T-helper 1 cell treated with Interleukin-12 subunit alpha and Interleukin-12 subunit beta and Interleukin-4 antibody, amounts not matched to agents 30 μg/mL and 1 μg/mL, for 36 hours (primary cell): ENCODE measurements around the gene ZNF697.
"Not testable (repeated sequence)": the region's sequence is repeated elsewhere in the genome, so short reads cannot be mapped to it uniquely, and the experiment has no call there.

ENCODE experiments used
- H3K27ac Mint-ChIP-seq: one replicate; pipeline ENCODE4 v1.8.0; 2021; ENCODE audit warnings: mild to moderate bottlenecking, mixed read lengths
- H3K27me3 Mint-ChIP-seq: one replicate; pipeline ENCODE4 v1.8.0; 2021; ENCODE audit warnings: low read depth, mixed read lengths
- H3K36me3 Mint-ChIP-seq: one replicate; pipeline ENCODE4 v1.8.0; 2021; ENCODE audit warnings: low read depth, mixed read lengths
- H3K4me1 Mint-ChIP-seq: one replicate; pipeline ENCODE4 v1.8.0; 2021; ENCODE audit warnings: low read depth, mixed read lengths
- H3K4me3 Mint-ChIP-seq: one replicate; pipeline ENCODE4 v1.8.0; 2021; ENCODE audit warnings: mild to moderate bottlenecking, moderate library complexity, mixed read lengths
- H3K9me3 Mint-ChIP-seq: one replicate; pipeline ENCODE4 v1.8.0; 2021; ENCODE audit warnings: mixed read lengths

Gene ZNF697

DNA sequence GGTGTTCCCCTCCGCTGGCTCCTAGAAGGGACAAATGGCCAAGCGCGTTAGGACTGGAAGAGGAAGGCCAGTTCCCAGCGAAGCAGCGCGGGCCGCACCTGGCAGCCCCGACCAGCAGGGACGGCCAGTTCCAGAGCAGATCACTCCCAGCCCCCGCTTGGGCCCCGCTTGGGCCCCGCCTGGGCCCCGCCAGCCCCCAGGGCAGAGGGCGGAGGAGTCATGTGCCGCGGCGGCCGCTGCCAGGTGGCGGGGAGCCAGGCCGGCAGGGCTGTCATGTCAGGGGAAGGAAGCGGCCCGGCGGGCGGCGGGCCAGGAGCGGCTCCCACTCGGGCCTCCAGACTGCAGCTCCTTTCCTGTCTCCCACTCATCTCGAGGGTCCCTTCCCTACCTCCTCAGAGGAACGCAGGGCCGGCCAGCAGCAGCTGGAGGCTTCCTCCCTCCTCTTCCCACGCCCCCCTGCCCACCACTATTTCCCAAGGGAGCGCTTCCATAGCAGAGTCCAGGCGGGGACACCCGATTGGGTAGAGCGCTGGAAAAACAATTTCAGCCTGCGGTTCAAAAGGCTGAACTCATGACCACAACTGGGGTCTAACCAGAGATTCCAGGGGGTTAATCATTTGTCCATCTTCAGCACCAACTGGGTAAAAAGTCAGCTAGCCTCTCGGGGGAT lies 16.5 kb downstream of the ZNF697 start:
- H3K36me3 Mint-ChIP-seq: no peaks in the 10 kb centered on the region
- no peaks in the 10 kb centered on the region for H3K9me3 Mint-ChIP-seq
- H3K4me1 Mint-ChIP-seq: no peaks in the 10 kb centered on the region
- H3K27ac Mint-ChIP-seq: no peak overlapping the region
- H3K4me3 Mint-ChIP-seq: no peak overlapping the region
- peaks cover 71% of the 10 kb centered on the region for H3K27me3 Mint-ChIP-seq

DNA sequence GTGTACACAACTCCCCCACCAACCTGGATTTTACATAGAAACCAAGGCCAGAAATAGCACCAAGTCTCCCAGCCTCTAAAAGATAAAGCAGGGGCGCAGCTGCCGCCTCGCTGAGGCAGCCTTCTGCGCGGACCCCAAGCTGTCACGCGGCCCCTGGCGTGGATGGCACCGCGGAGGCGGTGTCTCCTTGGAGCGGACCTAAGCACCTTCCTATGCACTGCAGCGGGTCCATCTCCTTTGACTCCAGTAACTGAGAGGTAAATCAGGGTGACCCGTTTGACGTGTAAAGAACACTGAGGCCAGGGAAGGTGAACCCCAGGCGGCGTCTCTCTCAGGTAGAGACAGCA lies 17.0 kb downstream of the ZNF697 start:
- H3K27me3 Mint-ChIP-seq: peaks cover 71% of the 10 kb centered on the region
- no peak overlapping the region for H3K4me3 Mint-ChIP-seq
- H3K9me3 Mint-ChIP-seq: no peaks in the 10 kb centered on the region
- no peaks in the 10 kb centered on the region for H3K4me1 Mint-ChIP-seq
- H3K36me3 Mint-ChIP-seq: no peaks in the 10 kb centered on the region
- H3K27ac Mint-ChIP-seq: no peak overlapping the region

DNA sequence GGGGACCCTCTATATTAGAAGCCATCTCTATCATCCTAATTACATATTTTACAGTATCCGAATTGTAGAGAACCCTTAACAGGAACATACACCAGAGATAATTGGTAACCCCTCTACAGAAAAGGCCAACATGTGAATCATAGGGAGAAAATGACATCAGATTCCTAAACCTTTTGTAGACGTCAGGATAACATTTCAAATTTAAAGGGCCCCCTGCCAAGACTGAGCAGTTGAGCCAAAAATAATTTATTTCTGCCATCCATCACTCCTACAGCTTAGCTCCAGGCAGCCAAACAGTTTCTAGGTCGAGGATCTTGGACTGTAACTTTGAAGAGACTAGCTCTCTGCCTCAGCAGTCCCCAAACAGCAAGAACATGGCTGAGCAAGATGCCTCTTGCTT lies 21.2 kb downstream of the ZNF697 start:
- Mint-ChIP-seq H3K9me3 (no peaks in the 10 kb centered on the region), H3K36me3 (no peaks in the 10 kb centered on the region), H3K27ac (no peak overlapping the region), H3K4me3 (no peak overlapping the region), H3K4me1 (no peaks in the 10 kb centered on the region), H3K27me3 (peaks cover 36% of the 10 kb centered on the region)

DNA sequence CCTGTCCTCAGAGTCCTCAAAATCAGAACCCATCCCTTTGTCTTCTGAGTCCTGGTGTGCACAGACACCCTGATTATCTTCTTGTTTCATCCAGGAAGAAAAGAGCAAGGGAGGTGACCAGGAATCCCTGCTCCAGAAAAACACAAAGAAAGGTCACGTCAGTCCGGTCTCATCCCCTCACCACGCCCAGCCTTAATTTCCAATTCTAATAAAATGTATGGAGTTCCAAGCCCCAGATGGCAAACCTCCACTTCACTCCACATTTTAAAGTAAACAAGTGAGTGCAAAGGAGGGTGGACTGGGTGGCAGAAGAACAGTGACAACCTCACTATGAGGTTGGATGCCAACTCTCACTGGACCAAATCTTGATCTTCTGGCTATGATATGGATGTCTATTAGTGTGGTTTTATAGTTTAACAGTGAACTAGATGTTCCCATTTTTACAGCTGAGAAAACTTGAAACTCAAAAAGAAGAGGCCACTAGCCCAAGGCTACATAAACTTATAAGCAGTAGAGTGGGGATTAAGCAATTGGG lies 22.0 kb downstream of the ZNF697 start:
- no peak overlapping the region for H3K4me3 Mint-ChIP-seq
- peaks cover 31% of the 10 kb centered on the region for H3K27me3 Mint-ChIP-seq
- no peaks in the 10 kb centered on the region for H3K36me3 Mint-ChIP-seq
- no peak overlapping the region for H3K27ac Mint-ChIP-seq
- H3K9me3 Mint-ChIP-seq: no peaks in the 10 kb centered on the region
- H3K4me1 Mint-ChIP-seq: no peaks in the 10 kb centered on the region

GRCh38 chr1:119623678-119624077 lies 24.4 kb downstream of the ZNF697 start:
- Mint-ChIP-seq H3K27me3 (peaks cover 8% of the 10 kb centered on the region), H3K36me3 (no peaks in the 10 kb centered on the region), H3K4me3 (no peak overlapping the region), H3K4me1 (no peaks in the 10 kb centered on the region), H3K27ac (no peak overlapping the region), H3K9me3 (no peaks in the 10 kb centered on the region)

- peaks cover 8% of the 10 kb centered on the region for H3K27me3 Mint-ChIP-seq
- no peak overlapping the region for H3K27ac Mint-ChIP-seq
- H3K36me3 Mint-ChIP-seq: no peaks in the 10 kb centered on the region
- no peaks in the 10 kb centered on the region for H3K4me1 Mint-ChIP-seq
- H3K9me3 Mint-ChIP-seq: no peaks in the 10 kb centered on the region
- no peak overlapping the region for H3K4me3 Mint-ChIP-seq
These were observed 24.9 kb downstream of the ZNF697 start for GRCh38 chr1:119623193-119623515.

GRCh38 chr1:119622311-119623192 lies 25.5 kb downstream of the ZNF697 start:
- Mint-ChIP-seq H3K4me1 (no peaks in the 10 kb centered on the region), H3K4me3 (no peak overlapping the region), H3K27ac (no peak overlapping the region), H3K27me3 (peaks cover 6% of the 10 kb centered on the region), H3K36me3 (no peaks in the 10 kb centered on the region), H3K9me3 (no peaks in the 10 kb centered on the region)

DNA sequence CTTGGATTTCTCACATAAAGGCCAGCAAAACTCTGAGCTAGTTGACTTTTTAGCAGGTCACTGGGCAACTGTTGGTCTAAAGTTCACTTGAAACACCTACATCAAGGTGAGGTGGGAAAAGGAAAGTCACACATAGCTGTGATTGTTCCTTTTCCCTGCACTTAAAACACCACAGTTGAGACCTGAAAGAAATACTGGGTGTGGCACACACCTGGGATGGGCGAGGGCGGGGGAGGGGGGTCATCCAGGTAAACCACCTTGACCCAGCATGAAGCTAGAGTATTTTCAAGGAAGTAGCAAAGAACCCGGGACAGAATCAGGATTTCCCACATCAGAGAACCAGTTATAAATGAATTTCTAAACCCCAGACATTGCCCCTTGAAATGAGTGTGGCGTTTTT lies 26.4 kb downstream of the ZNF697 start:
- Mint-ChIP-seq H3K27ac (no peak overlapping the region), H3K27me3 (peaks cover 6% of the 10 kb centered on the region)

GRCh38 chr1:119617751-119618691 lies 30.0 kb downstream of the ZNF697 start:
- Mint-ChIP-seq H3K27ac (no peak overlapping the region), H3K9me3 (no peaks in the 10 kb centered on the region), H3K4me3 (no peak overlapping the region), H3K27me3 (peaks cover 6% of the 10 kb centered on the region), H3K36me3 (no peaks in the 10 kb centered on the region), H3K4me1 (no peaks in the 10 kb centered on the region)

More for the DNA sequence above, 26.4 kb downstream of the ZNF697 start:
- Mint-ChIP-seq H3K4me1 (no peaks in the 10 kb centered on the region), H3K36me3 (no peaks in the 10 kb centered on the region), H3K9me3 (no peaks in the 10 kb centered on the region), H3K4me3 (no peak overlapping the region)

DNA sequence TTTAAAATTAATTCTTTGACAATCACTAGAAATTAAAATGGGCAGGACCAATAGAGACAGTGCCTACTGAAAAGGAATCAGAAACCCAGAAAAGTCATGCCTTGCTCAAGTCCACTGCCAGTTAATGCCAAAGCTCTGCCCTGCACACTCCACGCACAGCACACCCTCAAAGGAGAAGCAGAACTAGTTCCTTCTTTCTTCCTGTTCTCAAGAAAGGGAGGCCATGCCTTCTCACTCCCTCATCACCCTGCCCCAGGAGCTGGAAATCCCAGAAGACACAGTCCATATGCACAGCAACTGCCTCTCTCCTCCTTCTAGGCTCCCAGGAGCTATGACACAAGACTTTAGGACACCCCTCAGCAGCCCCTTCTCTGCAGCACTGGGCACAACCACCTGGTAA lies 31.3 kb downstream of the ZNF697 start:
- H3K27me3 Mint-ChIP-seq, H3K9me3 Mint-ChIP-seq, H3K36me3 Mint-ChIP-seq, H3K27ac Mint-ChIP-seq, H3K4me3 Mint-ChIP-seq, H3K4me1 Mint-ChIP-seq: not testable (repeated sequence)

GRCh38 chr1:119615100-119615499 lies 33.0 kb downstream of the ZNF697 start:
- H3K9me3 Mint-ChIP-seq, H3K4me1 Mint-ChIP-seq, H3K36me3 Mint-ChIP-seq, H3K27ac Mint-ChIP-seq, H3K4me3 Mint-ChIP-seq: not testable (repeated sequence)
- H3K27me3 Mint-ChIP-seq: peaks cover 14% of the 10 kb centered on the region

GRCh38 chr1:119613769-119614720 lies 34.0 kb downstream of the ZNF697 start:
- Mint-ChIP-seq H3K27ac (no peak overlapping the region), H3K9me3 (no peaks in the 10 kb centered on the region), H3K36me3 (no peaks in the 10 kb centered on the region), H3K4me3 (no peak overlapping the region), H3K27me3 (peaks cover 14% of the 10 kb centered on the region), H3K4me1 (no peaks in the 10 kb centered on the region)

DNA sequence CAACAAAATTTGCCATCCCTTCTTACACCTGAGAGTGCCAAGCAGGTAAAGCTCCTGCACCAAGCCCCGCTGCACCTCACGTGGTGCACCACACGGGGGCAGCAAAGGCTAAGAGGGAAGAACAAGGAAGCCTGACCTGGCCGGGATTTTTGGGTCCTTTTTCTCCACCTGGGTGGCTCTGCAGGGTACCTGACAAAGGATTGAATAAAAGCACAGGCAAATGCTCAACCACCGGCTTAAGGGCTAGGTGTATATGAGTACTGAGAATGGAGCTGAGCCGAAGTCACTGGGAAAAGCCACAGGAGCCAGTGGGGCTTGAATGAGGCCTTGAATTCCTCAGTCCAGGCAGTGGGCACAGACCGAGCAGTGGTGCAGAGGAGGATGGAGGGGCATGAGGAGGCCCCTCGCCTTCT lies 36.4 kb downstream of the ZNF697 start:
- H3K4me1 Mint-ChIP-seq: no peaks in the 10 kb centered on the region
- H3K4me3 Mint-ChIP-seq: no peak overlapping the region
- no peaks in the 10 kb centered on the region for H3K9me3 Mint-ChIP-seq
- no peak overlapping the region for H3K27ac Mint-ChIP-seq
- H3K27me3 Mint-ChIP-seq: peaks cover 8% of the 10 kb centered on the region
- no peaks in the 10 kb centered on the region for H3K36me3 Mint-ChIP-seq

DNA sequence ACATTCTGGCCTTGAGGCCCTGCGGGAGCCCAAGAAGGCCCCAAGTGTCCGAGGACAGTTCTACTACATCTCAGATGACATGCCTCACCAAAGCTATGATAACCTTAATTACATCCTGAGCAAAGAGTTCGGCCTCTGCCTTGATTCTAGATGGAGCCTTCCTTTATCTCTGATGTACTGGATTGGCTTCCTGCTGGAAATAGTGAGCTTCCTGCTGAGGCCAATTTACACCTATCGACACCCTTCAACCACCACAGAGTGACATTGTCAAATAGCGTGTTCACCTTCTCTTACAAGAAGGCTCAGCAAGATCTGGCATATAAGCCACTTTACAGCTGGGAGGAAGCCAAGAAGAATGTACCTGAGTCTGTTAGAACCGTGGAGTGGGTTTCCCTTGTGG lies 39.2 kb downstream of the ZNF697 start:
- peaks cover 20% of the 10 kb centered on the region for H3K27me3 Mint-ChIP-seq
- not testable (repeated sequence) for H3K4me3 Mint-ChIP-seq, H3K9me3 Mint-ChIP-seq, H3K4me1 Mint-ChIP-seq, H3K36me3 Mint-ChIP-seq, H3K27ac Mint-ChIP-seq
